HG03135 (cell line): ENCODE measurements around the gene CYP1A2.
"Not testable (repeated sequence)": the region's sequence is repeated elsewhere in the genome, so short reads cannot be mapped to it uniquely, and the experiment has no call there.

Experiments
- ATAC-seq: cut with Tn5 transposase; IDR thresholded peaks from one replicate; pipeline ENCODE4 v1.9.1; 2021; ENCODE audit warnings: mild to moderate bottlenecking, moderate library complexity; ENCODE audit not compliant: unreplicated experiment

The CYP1A2 gene

GRCh38 chr15:74748322-74748946 lies at the start of gene CYP1A2:
Gene CYP1A2, plus strand, starts transcription at chr15:74748845. Its CDS starts 894 bp downstream, at chr15:74749739.
- no peak for ATAC-seq

GRCh38 chr15:74709011-74709410 lies 39.6 kb upstream of the CYP1A2 start:
- ATAC-seq, result no peak

- no peak for ATAC-seq
These were observed 38.8 kb upstream of the CYP1A2 start for GRCh38 chr15:74709892-74710291.

- no peak for ATAC-seq
These were observed 38.1 kb upstream of the CYP1A2 start for GRCh38 chr15:74710319-74711094.

- no peak for ATAC-seq
These were observed 36.3 kb upstream of the CYP1A2 start for GRCh38 chr15:74712311-74712710.

- no peak for ATAC-seq
These were observed 32.0 kb upstream of the CYP1A2 start for GRCh38 chr15:74716651-74717050.

- ATAC-seq, result no peak
These were observed 26.1 kb upstream of the CYP1A2 start for GRCh38 chr15:74722591-74722990.

- ATAC-seq, result no peak
These were observed 25.5 kb upstream of the CYP1A2 start for GRCh38 chr15:74723187-74723586.

GRCh38 chr15:74723754-74724334 lies 24.8 kb upstream of the CYP1A2 start:
- no peak for ATAC-seq

GRCh38 chr15:74724570-74725224 lies 23.9 kb upstream of the CYP1A2 start:
- ATAC-seq, result no peak

- no peak for ATAC-seq
These were observed 23.3 kb upstream of the CYP1A2 start, which contains the start of gene CYP1A1 for GRCh38 chr15:74725225-74725774. Gene CYP1A1, minus strand, starts transcription at chr15:74725528. Its CDS starts 2,431 bp downstream, at chr15:74723097.

- no peak for ATAC-seq
These were observed 22.5 kb upstream of the CYP1A2 start for GRCh38 chr15:74725845-74726773.

GRCh38 chr15:74726774-74727164 lies 21.9 kb upstream of the CYP1A2 start:
- ATAC-seq, result no peak

GRCh38 chr15:74727727-74728126 lies 20.9 kb upstream of the CYP1A2 start:
- ATAC-seq, result no peak

GRCh38 chr15:74728699-74729098 lies 19.9 kb upstream of the CYP1A2 start:
- not testable (repeated sequence) for ATAC-seq

- not testable (repeated sequence) for ATAC-seq
These were observed 19.3 kb upstream of the CYP1A2 start for GRCh38 chr15:74729372-74729771.

- no peak for ATAC-seq
These were observed 17.9 kb upstream of the CYP1A2 start for GRCh38 chr15:74730619-74731316.

- no peak for ATAC-seq
These were observed 15.8 kb upstream of the CYP1A2 start for GRCh38 chr15:74732846-74733245.

- ATAC-seq, result no peak
These were observed 15.4 kb upstream of the CYP1A2 start for GRCh38 chr15:74733269-74733668.
